IPS DF 6.9 (cell line): Measurements from ENCODE around the gene UPF2.
"Not testable (repeated sequence)": the region's sequence is repeated elsewhere in the genome, so short reads cannot be mapped to it uniquely, and the experiment has no call there.

Experiments used
- DNase-seq: peaks from one replicate; pipeline ENCODE4 v3.0.0-alpha.2; 2013; ENCODE audit warnings: low read depth, low spot score
- H3K27ac ChIP-seq: one replicate; pipeline ENCODE4 v1.5.1; 2013; ENCODE audit warnings: low read length, control low read depth
- H3K27me3 ChIP-seq: 2 replicates; pipeline ENCODE4 v1.6.1; 2013; ENCODE audit warnings: mild to moderate bottlenecking, low read length; ENCODE audit not compliant: control insufficient read depth, insufficient read depth
- H3K36me3 ChIP-seq: 2 replicates; pipeline ENCODE4 v1.6.1; 2013; ENCODE audit warnings: low read length; ENCODE audit not compliant: control insufficient read depth, insufficient read depth
- H3K4me1 ChIP-seq: 2 replicates; pipeline ENCODE4 v1.6.1; 2013; ENCODE audit warnings: low read length; ENCODE audit not compliant: control insufficient read depth, insufficient read depth
- H3K4me3 ChIP-seq: 2 replicates; pipeline ENCODE4 v1.5.1; 2013; ENCODE audit warnings: mild to moderate bottlenecking, low read length
- H3K9me3 ChIP-seq: 2 replicates; pipeline ENCODE4 v1.6.1; 2013; ENCODE audit warnings: low read length, inconsistent platforms; ENCODE audit not compliant: control insufficient read depth, insufficient read depth
- WGBS: extraction: QIAGEN DNeasy Blood & Tissue Kit; methylation state at CpG from one replicate; pipeline ENCODE4 v1.1.7; 2013; ENCODE audit warnings: mixed read lengths, missing lambda C conversion rate; ENCODE audit not compliant: insufficient read length, insufficient coverage; 5-methylcytosine and 5-hydroxymethylcytosine counted together

UPF2 gene

DNA sequence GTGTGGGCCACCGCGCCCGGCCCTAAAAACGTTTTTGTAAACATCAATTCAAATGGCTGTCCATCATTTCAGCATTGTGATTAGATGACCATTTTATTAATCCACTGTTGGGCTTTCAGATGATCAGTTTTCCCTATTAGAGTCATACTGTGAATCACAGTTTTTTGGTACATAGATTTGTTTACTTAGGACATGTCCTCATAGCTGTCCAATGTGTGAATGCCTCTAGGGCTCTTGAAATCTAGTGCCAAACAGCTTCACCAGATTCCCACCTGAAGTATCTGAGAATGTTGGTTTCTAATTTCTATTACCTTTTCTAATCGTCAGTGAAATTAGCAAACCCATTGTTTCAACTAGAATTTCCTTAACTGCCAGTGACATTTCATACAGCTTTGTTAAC lies 66.8 kb downstream of the UPF2 start:
- Histone ChIP-seq H3K9me3 (no peaks in the 10 kb centered on the region), H3K36me3 (no peaks in the 10 kb centered on the region; the same call in 1 of the 2 replicates), H3K27ac (no peak overlapping the region), H3K4me1 (no peaks in the 10 kb centered on the region), H3K4me3 (no peak overlapping the region), H3K27me3 (no peaks in the 10 kb centered on the region)
- WGBS, result no CpG with 5 or more reads among the region's 5 CpGs
- no peak for DNase-seq

- WGBS, result no CpG with 5 or more reads among the region's 7 CpGs
- not testable (repeated sequence) for H3K4me1 ChIP-seq, H3K36me3 ChIP-seq, H3K9me3 ChIP-seq, H3K4me3 ChIP-seq, H3K27ac ChIP-seq, H3K27me3 ChIP-seq, DNase-seq
Measured at GRCh38 chr10:11972523-11972922, 70.1 kb downstream of the UPF2 start.

GRCh38 chr10:11962176-11962575 lies 80.4 kb downstream of the UPF2 start:
- Histone ChIP-seq H3K9me3 (no peaks in the 10 kb centered on the region), H3K4me3 (no peak overlapping the region), H3K27me3 (no peaks in the 10 kb centered on the region), H3K4me1 (no peaks in the 10 kb centered on the region), H3K27ac (no peak overlapping the region), H3K36me3 (peaks cover 3% of the 10 kb centered on the region; the same call in 1 of the 2 replicates)
- DNase-seq, result no peak
- 100% methylated on average over 1 of the region's 2 CpGs for WGBS

GRCh38 chr10:11961771-11962170 lies 80.8 kb downstream of the UPF2 start:
- Histone ChIP-seq H3K9me3 (no peaks in the 10 kb centered on the region), H3K36me3 (peaks cover 3% of the 10 kb centered on the region; the same call in 1 of the 2 replicates), H3K4me1 (no peaks in the 10 kb centered on the region), H3K27ac (no peak overlapping the region), H3K27me3 (no peaks in the 10 kb centered on the region), H3K4me3 (no peak overlapping the region)
- DNase-seq, result no peak
- WGBS, result no CpG with 5 or more reads among the region's 4 CpGs

DNA sequence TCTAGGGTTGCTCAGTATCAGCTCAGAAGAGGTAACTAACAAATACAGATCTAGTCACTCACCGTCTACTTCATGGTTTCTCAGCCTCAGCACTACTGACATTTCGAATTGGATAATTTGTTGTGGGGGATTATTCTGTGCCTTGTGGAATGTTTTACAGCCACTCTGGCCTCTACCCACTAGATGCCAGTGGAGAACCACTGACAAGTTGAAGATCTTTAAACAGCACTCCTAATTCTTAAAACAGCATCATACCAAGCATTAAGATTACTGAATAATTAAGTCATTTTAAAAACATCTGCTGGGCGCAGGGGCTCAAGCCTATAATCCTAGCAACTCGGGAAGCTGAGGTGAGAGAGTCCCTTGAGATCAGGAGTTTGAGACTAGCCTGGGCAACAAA lies 82.6 kb downstream of the UPF2 start:
- Histone ChIP-seq H3K36me3 (peaks cover 3% of the 10 kb centered on the region; the same call in 1 of the 2 replicates), H3K4me3 (no peak overlapping the region), H3K4me1 (no peaks in the 10 kb centered on the region), H3K27me3 (no peaks in the 10 kb centered on the region), H3K9me3 (no peaks in the 10 kb centered on the region), H3K27ac (no peak overlapping the region)
- DNase-seq, result no peak
- WGBS, result no CpG with 5 or more reads among the region's 4 CpGs

- Histone ChIP-seq H3K9me3 (no peaks in the 10 kb centered on the region), H3K4me1 (no peaks in the 10 kb centered on the region), H3K27me3 (no peaks in the 10 kb centered on the region), H3K36me3 (peaks cover 3% of the 10 kb centered on the region; the same call in 1 of the 2 replicates), H3K4me3 (no peak overlapping the region), H3K27ac (no peak overlapping the region)
- no peak for DNase-seq
- WGBS, result no CpG with 5 or more reads among the region's 7 CpGs
Measured at GRCh38 chr10:11958956-11959355, 83.7 kb downstream of the UPF2 start.

GRCh38 chr10:11951695-11952094 lies 90.9 kb downstream of the UPF2 start:
- H3K4me3 ChIP-seq, result no peak overlapping the region
- WGBS, result no CpG with 5 or more reads among the region's 5 CpGs
- no peaks in the 10 kb centered on the region for H3K27me3 ChIP-seq
- no peak overlapping the region for H3K27ac ChIP-seq
- no peaks in the 10 kb centered on the region for H3K36me3 ChIP-seq
- DNase-seq, result no peak
- no peaks in the 10 kb centered on the region for H3K4me1 ChIP-seq
- no peaks in the 10 kb centered on the region for H3K9me3 ChIP-seq

DNA sequence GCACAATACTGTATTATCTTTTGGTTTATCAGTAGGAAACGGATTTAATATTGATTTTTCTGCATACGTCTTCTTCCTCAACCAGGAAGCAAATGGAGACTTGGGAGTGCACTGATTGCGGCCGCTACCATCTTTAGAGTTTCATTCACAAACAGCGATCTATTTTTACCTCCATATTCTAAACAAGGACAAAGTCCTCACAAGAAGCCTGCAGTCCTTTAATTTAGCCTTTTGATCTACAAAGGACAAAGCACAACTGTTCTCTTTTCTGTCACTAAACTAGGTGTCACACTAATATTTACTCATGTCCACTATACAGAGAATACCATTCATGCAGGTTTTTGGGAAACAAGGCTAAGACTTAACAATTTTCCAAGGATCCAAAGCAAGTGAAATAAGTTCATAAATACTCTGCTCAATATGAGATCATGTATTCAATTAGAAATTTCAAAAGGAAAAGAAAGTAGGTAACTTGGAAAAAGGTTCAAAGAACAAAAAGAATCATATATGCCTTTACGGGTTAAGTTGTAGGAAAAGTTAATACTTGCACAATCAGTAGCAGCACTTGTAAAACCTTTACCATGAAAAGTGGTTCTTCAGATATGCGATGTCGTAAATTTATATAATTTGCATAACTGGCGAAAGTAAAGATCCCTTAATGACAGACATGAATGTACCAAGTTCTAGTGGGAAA lies 92.1 kb downstream of the UPF2 start:
- no peak for DNase-seq
- no peak overlapping the region for H3K27ac ChIP-seq
- no peaks in the 10 kb centered on the region for H3K9me3 ChIP-seq
- no peaks in the 10 kb centered on the region for H3K36me3 ChIP-seq
- H3K4me1 ChIP-seq, result no peaks in the 10 kb centered on the region
- H3K4me3 ChIP-seq, result no peak overlapping the region
- no peaks in the 10 kb centered on the region for H3K27me3 ChIP-seq
- no CpG with 5 or more reads among the region's 9 CpGs for WGBS

GRCh38 chr10:11949152-11949551 lies 93.5 kb downstream of the UPF2 start:
- Histone ChIP-seq H3K4me3 (no peak overlapping the region), H3K9me3 (no peaks in the 10 kb centered on the region), H3K4me1 (no peaks in the 10 kb centered on the region), H3K27me3 (no peaks in the 10 kb centered on the region), H3K36me3 (no peaks in the 10 kb centered on the region), H3K27ac (no peak overlapping the region)
- WGBS, result no CpG with 5 or more reads among the region's 2 CpGs
- no peak for DNase-seq

DNA sequence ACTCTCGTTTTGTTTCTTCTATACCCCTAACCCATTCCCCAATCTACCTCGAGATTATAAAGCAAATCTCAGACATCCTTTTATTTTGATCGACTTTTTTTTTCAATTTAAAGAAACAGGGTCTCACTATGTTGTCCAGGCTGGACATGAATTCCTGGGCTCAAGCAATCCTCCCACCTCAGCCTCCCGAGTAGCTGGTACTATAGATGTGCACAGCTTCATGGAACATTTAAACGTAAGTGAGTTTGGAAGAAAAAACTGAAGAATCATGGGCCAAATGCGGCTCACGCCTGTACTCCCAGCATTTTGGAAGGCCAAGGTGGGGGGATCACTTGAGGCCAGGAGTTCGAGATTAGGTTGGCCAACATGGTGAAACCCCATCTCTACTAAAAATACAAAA lies 96.0 kb downstream of the UPF2 start:
- H3K27me3 ChIP-seq, result no peaks in the 10 kb centered on the region
- no peak overlapping the region for H3K4me3 ChIP-seq
- H3K27ac ChIP-seq, result no peak overlapping the region
- no peak for DNase-seq
- H3K9me3 ChIP-seq, result no peaks in the 10 kb centered on the region
- 100% methylated on average over 3 of the region's 8 CpGs for WGBS
- H3K4me1 ChIP-seq, result no peaks in the 10 kb centered on the region
- no peaks in the 10 kb centered on the region for H3K36me3 ChIP-seq
